Central memory CD8-positive, alpha-beta T cell (primary cell): ENCODE results near the gene ANXA6.
"Not testable (repeated sequence)": the region's sequence is repeated elsewhere in the genome, so short reads cannot be mapped to it uniquely, and the experiment has no call there.

ENCODE experiments used
- ATAC-seq: fragments of 150-1000 bp; cut with Tn5 transposase; replicated peaks from 2 replicates; pipeline ENCODE4 v1.10.0; 2022; ENCODE audit warnings: mild to moderate bottlenecking, moderate FRiP score, moderate number of reproducible peaks; ENCODE audit not compliant: poor library complexity, severe bottlenecking; ENCODE audit errors: extremely low read depth
- DNase-seq, 2 donors: peaks; one replicate each; pipeline ENCODE4 v3.0.0; 2021; ENCODE audit warnings: low spot score in 2 of 2
- H3K27ac Mint-ChIP-seq: one replicate; pipeline ENCODE4 v1.8.0; 2022; ENCODE audit warnings: low read depth, mild to moderate bottlenecking, moderate library complexity, mixed read lengths
- H3K27me3 Mint-ChIP-seq: one replicate; pipeline ENCODE4 v1.8.0; 2022; ENCODE audit warnings: mixed read lengths
- H3K36me3 Mint-ChIP-seq: one replicate; pipeline ENCODE4 v1.8.0; 2022; ENCODE audit warnings: mild to moderate bottlenecking, moderate library complexity, mixed read lengths; ENCODE audit not compliant: insufficient read depth
- H3K4me1 Mint-ChIP-seq: one replicate; pipeline ENCODE4 v1.8.0; 2022; ENCODE audit warnings: mixed read lengths
- H3K4me3 Mint-ChIP-seq: one replicate; pipeline ENCODE4 v1.8.0; 2022; ENCODE audit warnings: mild to moderate bottlenecking, moderate library complexity, mixed read lengths
- H3K9me3 Mint-ChIP-seq: one replicate; pipeline ENCODE4 v1.8.0; 2022; ENCODE audit warnings: mixed read lengths

ANXA6 gene

GRCh38 chr5:151176268-151176667 is 18.7 kb upstream of the ANXA6 start:
- H3K27ac Mint-ChIP-seq, H3K36me3 Mint-ChIP-seq, H3K4me1 Mint-ChIP-seq, H3K9me3 Mint-ChIP-seq, H3K27me3 Mint-ChIP-seq, DNase-seq, ATAC-seq, H3K4me3 Mint-ChIP-seq: not testable (repeated sequence)

- Mint-ChIP-seq H3K9me3 (no peaks in the 10 kb centered on the region), H3K4me3 (no peak overlapping the region), H3K27ac (no peak overlapping the region), H3K27me3 (no peaks in the 10 kb centered on the region), H3K36me3 (peaks cover 3% of the 10 kb centered on the region), H3K4me1 (no peaks in the 10 kb centered on the region)
- ATAC-seq (no peak), DNase-seq (no peak)
Observed at GRCh38 chr5:151174612-151175101, 17.1 kb upstream of the ANXA6 start.

GRCh38 chr5:151173711-151174611 is 16.4 kb upstream of the ANXA6 start:
- no peak overlapping the region for H3K27ac Mint-ChIP-seq
- H3K4me3 Mint-ChIP-seq, result no peak overlapping the region
- no peak for DNase-seq

GRCh38 chr5:151171529-151171928 is 13.9 kb upstream of the ANXA6 start:
- no peaks in the 10 kb centered on the region for H3K9me3 Mint-ChIP-seq
- no peaks in the 10 kb centered on the region for H3K27me3 Mint-ChIP-seq
- peak overlapping the region; percentile 54 for H3K27ac Mint-ChIP-seq
- H3K4me1 Mint-ChIP-seq, result no peaks in the 10 kb centered on the region
- ATAC-seq (no peak), DNase-seq (no peak)
- H3K4me3 Mint-ChIP-seq, result no peak overlapping the region
- peaks cover 5% of the 10 kb centered on the region for H3K36me3 Mint-ChIP-seq

More at GRCh38 chr5:151173711-151174611, 16.4 kb upstream of the ANXA6 start:
- Mint-ChIP-seq H3K27me3 (no peaks in the 10 kb centered on the region), H3K4me1 (no peaks in the 10 kb centered on the region), H3K36me3 (peaks cover 5% of the 10 kb centered on the region), H3K9me3 (no peaks in the 10 kb centered on the region)
- ATAC-seq, result no peak

GRCh38 chr5:151168602-151169344 is 11.2 kb upstream of the ANXA6 start:
- DNase-seq, result no peak
- no peaks in the 10 kb centered on the region for H3K9me3 Mint-ChIP-seq
- H3K36me3 Mint-ChIP-seq, result peaks cover 5% of the 10 kb centered on the region
- no peak overlapping the region for H3K4me3 Mint-ChIP-seq
- no peak for ATAC-seq
- H3K27me3 Mint-ChIP-seq, result no peaks in the 10 kb centered on the region
- H3K4me1 Mint-ChIP-seq, result peaks cover 6% of the 10 kb centered on the region
- no peak overlapping the region for H3K27ac Mint-ChIP-seq

- DNase-seq, result no peak
Observed at GRCh38 chr5:151167022-151167421, 9.4 kb upstream of the ANXA6 start.

GRCh38 chr5:151164687-151165392 is 7.3 kb upstream of the ANXA6 start:
- no peak overlapping the region for H3K4me3 Mint-ChIP-seq
- ATAC-seq (peak; percentile 88), DNase-seq (peak; percentile 74 to 77)
- H3K4me1 Mint-ChIP-seq, result peaks cover 6% of the 10 kb centered on the region
- no peaks in the 10 kb centered on the region for H3K27me3 Mint-ChIP-seq
- peaks cover 5% of the 10 kb centered on the region for H3K36me3 Mint-ChIP-seq
- H3K27ac Mint-ChIP-seq, result no peak overlapping the region
- H3K9me3 Mint-ChIP-seq, result no peaks in the 10 kb centered on the region

More at GRCh38 chr5:151167022-151167421, 9.4 kb upstream of the ANXA6 start:
- no peak for ATAC-seq
- Mint-ChIP-seq H3K4me3 (no peak overlapping the region), H3K4me1 (peaks cover 6% of the 10 kb centered on the region), H3K27me3 (no peaks in the 10 kb centered on the region), H3K9me3 (no peaks in the 10 kb centered on the region), H3K27ac (no peak overlapping the region), H3K36me3 (peaks cover 5% of the 10 kb centered on the region)

GRCh38 chr5:151162776-151163175 is 5.2 kb upstream of the ANXA6 start:
- no peak overlapping the region for H3K27ac Mint-ChIP-seq
- H3K36me3 Mint-ChIP-seq, result peaks cover 5% of the 10 kb centered on the region
- no peak overlapping the region for H3K4me3 Mint-ChIP-seq
- no peak for ATAC-seq
- no peak for DNase-seq
- peaks cover 19% of the 10 kb centered on the region for H3K4me1 Mint-ChIP-seq
- H3K9me3 Mint-ChIP-seq, result no peaks in the 10 kb centered on the region
- H3K27me3 Mint-ChIP-seq, result no peaks in the 10 kb centered on the region

GRCh38 chr5:151159649-151160373 is 2.2 kb upstream of the ANXA6 start:
- Mint-ChIP-seq H3K27ac (peak overlapping the region; percentile 71), H3K36me3 (peaks cover 10% of the 10 kb centered on the region), H3K4me3 (no peak overlapping the region), H3K4me1 (peaks cover 39% of the 10 kb centered on the region), H3K27me3 (no peaks in the 10 kb centered on the region), H3K9me3 (no peaks in the 10 kb centered on the region)
- no peak for DNase-seq
- no peak for ATAC-seq

- peak overlapping the region; percentile 95 for H3K4me3 Mint-ChIP-seq
- H3K27ac Mint-ChIP-seq, result peak overlapping the region; percentile 94
- no peaks in the 10 kb centered on the region for H3K27me3 Mint-ChIP-seq
- no peak for ATAC-seq
- DNase-seq, result no peak
- no peaks in the 10 kb centered on the region for H3K9me3 Mint-ChIP-seq
- H3K36me3 Mint-ChIP-seq, result peaks cover 16% of the 10 kb centered on the region
- H3K4me1 Mint-ChIP-seq, result peaks cover 51% of the 10 kb centered on the region
Observed at GRCh38 chr5:151158287-151158661, 695 bp upstream of the ANXA6 start.

- H3K36me3 Mint-ChIP-seq, result peaks cover 22% of the 10 kb centered on the region
- DNase-seq (no peak), ATAC-seq (no peak)
- peaks cover 66% of the 10 kb centered on the region for H3K4me1 Mint-ChIP-seq
- peak overlapping the region; percentile 95 for H3K4me3 Mint-ChIP-seq
- no peaks in the 10 kb centered on the region for H3K27me3 Mint-ChIP-seq
- H3K9me3 Mint-ChIP-seq, result no peaks in the 10 kb centered on the region
- peak overlapping the region; percentile 94 for H3K27ac Mint-ChIP-seq
Observed at GRCh38 chr5:151156507-151157420, 815 bp downstream of the ANXA6 start.
